ENCODE measurements around the gene TMEM170B. TPM values are rescaled to one million over a fixed set of nuclear protein-coding genes. Genes with fewer than 3 reads are reported as not detected.

Gene TMEM170B
- total RNA-seq, 1 donor from 2014 or later = 3.9 TPM

GRCh38 chr6:11614534-11615213, 77.1 kb downstream of the TMEM170B start:
- no peaks in the 10 kb centered on the region for H3K36me3 Mint-ChIP-seq (ENCODE audit: low read depth)
- DNase-seq (ENCODE audit: low spot score) = no peak
- H3K4me1 Mint-ChIP-seq (ENCODE audit: low read depth) = peaks cover 55% of the 10 kb centered on the region
- H3K4me3 Mint-ChIP-seq (ENCODE audit: unreplicated experiment) = no peak overlapping the region
- peak overlapping the region; percentile 87 for H3K27ac Mint-ChIP-seq (ENCODE audit: unreplicated experiment)
- no peak for TF ChIP-seq CTCF (IDR thresholded peaks at IDR 0.05)
- H3K27me3 Mint-ChIP-seq (ENCODE audit: low read depth) = no peaks in the 10 kb centered on the region
- no peaks in the 10 kb centered on the region for H3K9me3 Mint-ChIP-seq (ENCODE audit: low read depth)

- peaks cover 50% of the 10 kb centered on the region for H3K4me1 Mint-ChIP-seq (ENCODE audit: low read depth)
- no peaks in the 10 kb centered on the region for H3K27me3 Mint-ChIP-seq (ENCODE audit: low read depth)
- peak overlapping the region; percentile 29 for H3K27ac Mint-ChIP-seq (ENCODE audit: unreplicated experiment)
- H3K4me3 Mint-ChIP-seq (ENCODE audit: unreplicated experiment) = no peak overlapping the region
- TF ChIP-seq CTCF (IDR thresholded peaks at IDR 0.05) = no peak
- H3K36me3 Mint-ChIP-seq (ENCODE audit: low read depth) = no peaks in the 10 kb centered on the region
- DNase-seq (ENCODE audit: low spot score) = no peak
- no peaks in the 10 kb centered on the region for H3K9me3 Mint-ChIP-seq (ENCODE audit: low read depth)
Observed at GRCh38 chr6:11615214-11615602, 77.7 kb downstream of the TMEM170B start.

GRCh38 chr6:11616200-11616611, 78.7 kb downstream of the TMEM170B start:
- no peak for TF ChIP-seq CTCF (IDR thresholded peaks at IDR 0.05)
- peak overlapping the region; percentile 95 for H3K27ac Mint-ChIP-seq (ENCODE audit: unreplicated experiment)

GRCh38 chr6:11618533-11618932, 81.0 kb downstream of the TMEM170B start:
- Mint-ChIP-seq H3K27ac (ENCODE audit: unreplicated experiment) (no peak overlapping the region), H3K4me3 (ENCODE audit: unreplicated experiment) (no peak overlapping the region), H3K27me3 (ENCODE audit: low read depth) (no peaks in the 10 kb centered on the region), H3K9me3 (ENCODE audit: low read depth) (no peaks in the 10 kb centered on the region), H3K4me1 (ENCODE audit: low read depth) (peaks cover 33% of the 10 kb centered on the region), H3K36me3 (ENCODE audit: low read depth) (no peaks in the 10 kb centered on the region)
- TF ChIP-seq CTCF (IDR thresholded peaks at IDR 0.05) = peak; percentile 72
- no peak for DNase-seq (ENCODE audit: low spot score)

More at GRCh38 chr6:11616200-11616611, 78.7 kb downstream of the TMEM170B start:
- Mint-ChIP-seq H3K4me3 (ENCODE audit: unreplicated experiment) (no peak overlapping the region), H3K27me3 (ENCODE audit: low read depth) (no peaks in the 10 kb centered on the region), H3K9me3 (ENCODE audit: low read depth) (no peaks in the 10 kb centered on the region), H3K36me3 (ENCODE audit: low read depth) (no peaks in the 10 kb centered on the region), H3K4me1 (ENCODE audit: low read depth) (peaks cover 44% of the 10 kb centered on the region)
- no peak for DNase-seq (ENCODE audit: low spot score)

- TF ChIP-seq CTCF (IDR thresholded peaks at IDR 0.05) = no peak
- no peaks in the 10 kb centered on the region for H3K36me3 Mint-ChIP-seq (ENCODE audit: low read depth)
- no peak overlapping the region for H3K27ac Mint-ChIP-seq (ENCODE audit: unreplicated experiment)
- no peak for DNase-seq (ENCODE audit: low spot score)
- no peak overlapping the region for H3K4me3 Mint-ChIP-seq (ENCODE audit: unreplicated experiment)
- H3K27me3 Mint-ChIP-seq (ENCODE audit: low read depth) = no peaks in the 10 kb centered on the region
- peaks cover 16% of the 10 kb centered on the region for H3K4me1 Mint-ChIP-seq (ENCODE audit: low read depth)
- H3K9me3 Mint-ChIP-seq (ENCODE audit: low read depth) = peaks cover 2% of the 10 kb centered on the region
Observed at GRCh38 chr6:11621119-11621518, 83.6 kb downstream of the TMEM170B start.
